ENCODE data around the gene MMP25.

DNA sequence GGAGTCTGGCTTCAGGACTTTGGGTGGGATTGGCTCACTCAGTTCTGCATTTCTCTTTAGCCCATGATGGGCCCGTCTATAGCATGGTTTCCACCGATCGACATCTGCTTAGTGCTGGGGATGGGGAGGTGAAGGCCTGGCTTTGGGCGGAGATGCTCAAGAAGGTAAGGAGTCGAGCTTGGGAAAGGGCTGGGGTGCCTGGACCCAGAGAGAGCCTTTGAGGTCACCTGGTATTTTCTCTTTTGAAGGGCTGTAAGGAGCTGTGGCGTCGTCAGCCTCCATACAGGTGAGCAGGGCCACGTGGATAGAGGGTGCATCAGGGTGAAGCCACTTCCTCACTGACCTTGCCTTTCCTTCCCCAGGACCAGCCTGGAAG is 20.4 kb upstream of the MMP25 start:
- TF ChIP-seq, protein P1, sequence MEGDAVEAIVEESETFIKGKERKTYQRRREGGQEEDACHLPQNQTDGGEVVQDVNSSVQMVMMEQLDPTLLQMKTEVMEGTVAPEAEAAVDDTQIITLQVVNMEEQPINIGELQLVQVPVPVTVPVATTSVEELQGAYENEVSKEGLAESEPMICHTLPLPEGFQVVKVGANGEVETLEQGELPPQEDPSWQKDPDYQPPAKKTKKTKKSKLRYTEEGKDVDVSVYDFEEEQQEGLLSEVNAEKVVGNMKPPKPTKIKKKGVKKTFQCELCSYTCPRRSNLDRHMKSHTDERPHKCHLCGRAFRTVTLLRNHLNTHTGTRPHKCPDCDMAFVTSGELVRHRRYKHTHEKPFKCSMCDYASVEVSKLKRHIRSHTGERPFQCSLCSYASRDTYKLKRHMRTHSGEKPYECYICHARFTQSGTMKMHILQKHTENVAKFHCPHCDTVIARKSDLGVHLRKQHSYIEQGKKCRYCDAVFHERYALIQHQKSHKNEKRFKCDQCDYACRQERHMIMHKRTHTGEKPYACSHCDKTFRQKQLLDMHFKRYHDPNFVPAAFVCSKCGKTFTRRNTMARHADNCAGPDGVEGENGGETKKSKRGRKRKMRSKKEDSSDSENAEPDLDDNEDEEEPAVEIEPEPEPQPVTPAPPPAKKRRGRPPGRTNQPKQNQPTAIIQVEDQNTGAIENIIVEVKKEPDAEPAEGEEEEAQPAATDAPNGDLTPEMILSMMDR (conservative IDR thresholded peaks at IDR 0.05; ENCODE audit: low read depth, low read length): no peak
- TF ChIP-seq EZH2 (IDR thresholded peaks at IDR 0.05; ENCODE audit: low read length, unreplicated experiment) (no peak), EZH2phosphoT487 (IDR thresholded peaks at IDR 0.05; ENCODE audit: borderline replicate concordance, low read length) (no peak)

Data from PC-3 (cell line).